CD4-positive, CD25-positive, alpha-beta regulatory T cell (primary cell): Measurements from ENCODE around the gene P3H4. TPM values are rescaled to one million over a fixed set of nuclear protein-coding genes. Genes with fewer than 3 reads are reported as not detected.

Experiments used
- ATAC-seq, 2 donors: fragments of 150-1000 bp; cut with Tn5 transposase; one replicate each; pipeline ENCODE4 v1.10.0; 2021; ENCODE audit warnings: low read depth in 2 of 2, moderate number of reproducible peaks in 2 of 2, moderate library complexity in 1 of 2
- DNase-seq, 3 donors: peaks; one replicate each; pipeline versions ENCODE4 v3.0.0 to v3.0.0-alpha.2; 2012 to 2022; ENCODE audit warnings: mixed read lengths in 1 of 3
- H3K27ac ChIP-seq: one replicate; pipeline ENCODE4 v1.7.0; 2013; ENCODE audit warnings: mild to moderate bottlenecking, low read length; ENCODE audit not compliant: insufficient read depth, poor library complexity, severe bottlenecking
- H3K27me3 ChIP-seq: one replicate; pipeline ENCODE4 v1.7.0; 2013; ENCODE audit warnings: low read length; ENCODE audit not compliant: control insufficient read depth, insufficient read depth
- H3K36me3 ChIP-seq: one replicate; pipeline ENCODE4 v1.7.0; 2013; ENCODE audit warnings: mild to moderate bottlenecking, low read length, moderate library complexity; ENCODE audit not compliant: control insufficient read depth, insufficient read depth
- H3K4me1 ChIP-seq: 2 replicates; pipeline ENCODE4 v1.7.0; 2013; ENCODE audit warnings: mild to moderate bottlenecking, low read length; ENCODE audit not compliant: insufficient read depth, control insufficient read depth, poor library complexity, severe bottlenecking
- H3K4me3 ChIP-seq: one replicate; pipeline ENCODE4 v1.7.0; 2013; ENCODE audit warnings: low read depth, mild to moderate bottlenecking, low read length, moderate library complexity
- H3K9me3 ChIP-seq, 2 experiments: 1 replicate in 1 of 2; 2 replicates in 1 of 2; pipeline ENCODE4 v1.7.0; 2013; ENCODE audit warnings: low read length in 2 of 2, mild to moderate bottlenecking in 1 of 2, moderate library complexity in 1 of 2; ENCODE audit not compliant: control insufficient read depth in 2 of 2
- H3K27ac Mint-ChIP-seq, 3 donors: one replicate each; pipeline ENCODE4 v1.8.0; 2020 to 2022; ENCODE audit warnings: mild to moderate bottlenecking in 3 of 3, mixed read lengths in 3 of 3, moderate library complexity in 2 of 3
- H3K27me3 Mint-ChIP-seq: one replicate; pipeline ENCODE4 v1.8.0; 2022; ENCODE audit warnings: mild to moderate bottlenecking, mixed read lengths
- H3K36me3 Mint-ChIP-seq: one replicate; pipeline ENCODE4 v1.8.0; 2020; ENCODE audit warnings: mixed read lengths
- H3K4me1 Mint-ChIP-seq, 4 donors: one replicate each; pipeline ENCODE4 v1.8.0; 2020 to 2022; ENCODE audit warnings: mixed read lengths in 4 of 4, mild to moderate bottlenecking in 1 of 4
- H3K4me3 Mint-ChIP-seq, 4 donors: one replicate each; pipeline ENCODE4 v1.8.0; 2020 to 2022; ENCODE audit warnings: mild to moderate bottlenecking in 4 of 4, mixed read lengths in 4 of 4, moderate library complexity in 3 of 4
- H3K9me3 Mint-ChIP-seq, 7 donors: one replicate each; pipeline ENCODE4 v1.8.0; 2020 to 2022; ENCODE audit warnings: mixed read lengths in 7 of 7, mild to moderate bottlenecking in 3 of 7, moderate library complexity in 2 of 7
- polyA plus RNA-seq, 4 donors: library from polyadenylated mRNA; unstranded; fragments of 300-500 nt; fragmentation: Illumina TruSeq; gene quantifications; one replicate each; pipeline ENCODE4 v1.2.3, GENCODE V29; 2021
- total RNA-seq: library from RNA; stranded (reverse); gene quantifications from one replicate; pipeline ENCODE4 v1.2.3, GENCODE V29; 2022

P3H4 gene
- total and polyA plus RNA-seq, 5 donors from 2014 or later = 0.59 to 2.9 (median 2.5) TPM

DNA sequence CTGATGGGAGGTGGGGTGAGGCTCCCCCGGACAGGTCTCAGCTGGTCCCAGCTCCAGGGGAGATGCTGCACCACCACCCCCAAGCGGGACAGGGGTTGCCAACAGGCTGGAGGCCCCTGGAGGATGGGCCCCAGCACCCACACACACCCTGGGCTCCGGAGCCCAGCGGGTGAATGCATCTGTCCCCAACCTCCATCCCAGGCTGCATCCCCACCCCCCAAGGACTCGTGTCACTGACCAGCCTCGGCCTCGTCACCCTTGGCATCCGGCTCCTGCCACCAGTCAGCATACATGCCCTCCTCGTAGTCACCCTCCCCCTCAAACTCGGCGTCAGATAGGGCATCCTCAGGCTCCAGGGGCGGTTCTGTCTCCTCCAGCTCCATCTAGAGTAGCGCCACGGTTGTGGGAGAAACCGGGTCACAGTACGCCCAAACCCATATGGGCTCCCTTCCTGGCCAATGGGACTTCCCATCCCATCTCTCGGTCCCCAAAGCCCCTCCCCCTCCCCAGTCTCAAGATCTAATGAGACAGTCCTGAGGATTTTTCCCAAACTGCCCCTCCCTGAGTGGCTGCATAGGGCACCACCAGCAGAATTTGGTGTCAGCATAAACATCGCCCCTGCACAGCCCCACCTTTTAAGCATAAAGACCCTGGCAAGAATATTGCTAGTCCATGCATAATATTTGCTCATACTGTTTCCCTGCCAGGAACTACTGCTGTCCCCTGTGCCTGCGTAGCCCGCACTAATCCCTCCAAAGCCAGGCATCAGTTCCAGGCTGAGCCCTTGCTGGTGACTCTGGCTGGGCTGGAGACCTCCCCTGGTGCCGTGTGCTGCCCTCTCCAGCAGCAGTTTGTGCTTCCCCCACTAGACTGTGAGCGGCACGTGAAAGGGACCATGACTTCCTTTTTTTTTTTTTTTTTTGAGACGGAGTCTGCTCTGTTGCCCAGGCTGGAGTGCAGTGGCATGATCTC is 8.4 kb downstream of the P3H4 start:
- H3K27me3 ChIP-seq = no peaks in the 10 kb centered on the region
- no peak overlapping the region for H3K4me3 ChIP-seq
- H3K36me3 Mint-ChIP-seq = peaks cover 3% of the 10 kb centered on the region
- H3K9me3 ChIP-seq = no peaks in the 10 kb centered on the region
- peaks cover 4% of the 10 kb centered on the region for H3K4me1 ChIP-seq
- ATAC-seq (no peak), DNase-seq (no peak)
- peaks cover 3 to 10% (median 5%) of the 10 kb centered on the region in 4 donors for H3K4me1 Mint-ChIP-seq
- no peak overlapping the region for H3K27ac Mint-ChIP-seq
- H3K27ac ChIP-seq = no peak overlapping the region
- H3K27me3 Mint-ChIP-seq = no peaks in the 10 kb centered on the region
- H3K4me3 Mint-ChIP-seq = no peak overlapping the region
- no peaks in the 10 kb centered on the region for H3K9me3 Mint-ChIP-seq
- H3K36me3 ChIP-seq = no peaks in the 10 kb centered on the region

DNA sequence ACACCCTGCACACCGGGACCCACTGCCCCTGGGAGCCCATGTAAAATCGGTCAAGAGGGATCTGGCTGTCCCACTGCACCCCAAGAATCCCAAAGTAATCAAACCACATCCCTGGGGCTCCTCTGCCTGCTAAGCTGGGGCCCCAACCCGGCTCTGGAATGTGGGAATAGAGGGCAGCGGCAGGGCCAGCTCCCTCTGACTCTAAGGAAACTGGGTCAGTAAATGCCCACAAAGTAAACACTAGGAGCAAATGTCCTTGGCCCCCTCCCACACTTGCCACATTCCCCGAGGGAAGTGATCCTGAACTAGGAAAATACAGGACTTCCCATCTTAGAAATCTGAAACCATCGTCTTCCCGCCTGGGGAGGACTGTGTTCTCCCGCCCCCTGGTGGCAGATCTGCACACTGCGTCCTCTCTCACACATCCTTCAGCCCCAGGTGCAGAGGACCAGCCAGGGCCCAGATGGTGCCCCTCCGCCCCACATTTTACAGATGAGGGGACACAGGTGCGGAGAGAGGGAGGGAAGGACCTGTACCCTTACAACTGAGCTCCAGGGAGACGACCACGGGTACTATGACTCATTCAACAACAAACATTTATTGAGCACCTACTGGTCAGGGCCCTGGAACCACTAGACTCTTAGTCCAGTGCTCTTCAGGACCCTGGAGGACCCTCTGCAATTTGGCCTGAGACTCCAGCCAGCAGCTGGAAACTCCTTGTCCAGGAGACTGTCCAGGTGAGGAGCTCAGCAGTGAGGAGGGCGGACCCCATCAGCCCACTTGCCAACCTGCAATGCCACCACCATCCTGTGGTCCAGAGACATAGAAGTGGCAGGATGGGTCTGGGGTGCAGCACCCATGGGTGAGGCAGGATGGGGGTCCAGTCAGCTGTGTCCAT is 10.1 kb downstream of the P3H4 start:
- peaks cover 3% of the 10 kb centered on the region for H3K36me3 Mint-ChIP-seq
- peak overlapping the region in 2 of 3 donors; percentile 17 to 88 for H3K27ac Mint-ChIP-seq
- H3K4me3 Mint-ChIP-seq = no peak overlapping the region
- H3K27me3 Mint-ChIP-seq = peaks cover under 1% of the 10 kb centered on the region
- Histone ChIP-seq H3K27ac (no peak overlapping the region), H3K4me3 (no peak overlapping the region), H3K27me3 (no peaks in the 10 kb centered on the region), H3K4me1 (peaks cover 4% of the 10 kb centered on the region), H3K9me3 (no peaks in the 10 kb centered on the region), H3K36me3 (no peaks in the 10 kb centered on the region)
- H3K4me1 Mint-ChIP-seq = peaks cover 3 to 10% (median 5%) of the 10 kb centered on the region in 4 donors
- no peaks in the 10 kb centered on the region for H3K9me3 Mint-ChIP-seq
- DNase-seq (peak; percentile 54 to 65 (median 64)), ATAC-seq (peak; percentile 74 to 81)

DNA sequence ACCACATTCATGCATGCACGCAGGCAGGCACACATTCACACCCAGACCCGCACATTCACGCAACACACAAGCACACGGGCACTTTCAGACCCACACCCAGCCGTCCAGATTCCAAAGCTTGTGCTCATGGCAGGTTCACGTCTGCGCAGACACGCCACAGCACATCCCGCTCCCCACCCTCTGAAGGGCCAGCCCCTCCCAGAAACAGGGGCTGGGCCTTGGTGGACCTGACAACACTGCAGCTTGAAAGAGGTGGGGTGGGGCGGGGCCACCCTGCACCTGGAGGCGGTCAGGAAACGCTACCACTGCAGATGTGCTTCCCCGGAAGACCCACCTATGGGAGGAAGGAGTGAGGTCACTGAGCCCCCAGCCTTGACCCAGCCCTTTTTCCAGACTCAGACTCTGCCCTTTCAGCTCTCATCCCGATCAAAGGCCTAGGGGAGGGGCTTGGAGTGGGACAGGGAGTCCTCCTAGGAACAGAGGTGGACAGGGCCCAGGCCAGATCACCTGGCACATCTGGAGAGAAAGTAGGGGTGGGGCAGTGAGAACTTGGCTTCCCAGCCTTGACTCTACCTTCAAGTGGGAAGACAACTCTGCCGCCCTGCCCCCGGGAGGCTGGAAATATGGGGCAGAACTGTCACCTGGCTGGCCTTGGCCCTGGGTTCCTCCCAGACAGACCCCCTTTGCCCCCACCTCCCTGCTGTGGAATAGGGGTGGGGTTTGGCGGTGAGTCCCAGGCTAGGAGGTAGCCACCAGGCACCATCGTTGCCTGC is 11.0 kb downstream of the P3H4 start:
- H3K4me3 Mint-ChIP-seq = peak overlapping the region in 1 of 4 donors; percentile 9
- H3K36me3 Mint-ChIP-seq = peaks cover 3% of the 10 kb centered on the region
- H3K27ac Mint-ChIP-seq = no peak overlapping the region
- Histone ChIP-seq H3K27ac (no peak overlapping the region), H3K4me1 (peaks cover 4% of the 10 kb centered on the region), H3K9me3 (no peaks in the 10 kb centered on the region), H3K27me3 (no peaks in the 10 kb centered on the region), H3K4me3 (no peak overlapping the region), H3K36me3 (no peaks in the 10 kb centered on the region)
- ATAC-seq = no peak
- H3K4me1 Mint-ChIP-seq = peaks cover 3 to 10% (median 5%) of the 10 kb centered on the region in 4 donors
- H3K27me3 Mint-ChIP-seq = peaks cover 6% of the 10 kb centered on the region
- H3K9me3 Mint-ChIP-seq = no peaks in the 10 kb centered on the region
- DNase-seq = no peak

DNA sequence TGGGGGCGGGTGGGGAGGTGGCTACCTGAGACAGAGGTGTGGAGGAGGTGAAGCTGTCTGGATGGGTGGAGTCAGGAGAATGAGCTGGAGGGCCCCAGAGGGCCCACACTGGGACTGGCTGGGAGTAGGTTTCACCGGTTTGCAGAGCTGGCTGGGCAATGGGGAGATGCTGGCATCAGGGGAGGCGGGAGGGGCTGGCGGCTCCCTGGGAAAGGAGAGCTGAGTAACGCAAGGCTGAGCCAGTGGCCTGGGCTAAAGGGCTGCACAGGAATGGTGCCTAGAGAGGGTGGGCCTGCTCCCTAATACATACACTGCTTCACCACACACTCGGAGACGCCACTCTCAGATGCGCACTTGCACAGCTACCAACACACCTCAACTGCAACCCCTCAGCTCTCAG is 12.4 kb downstream of the P3H4 start:
- H3K27ac Mint-ChIP-seq = no peak overlapping the region
- no peak for DNase-seq
- peaks cover 11% of the 10 kb centered on the region for H3K27me3 Mint-ChIP-seq
- no peaks in the 10 kb centered on the region for H3K36me3 ChIP-seq
- no peaks in the 10 kb centered on the region for H3K9me3 Mint-ChIP-seq
- no peak overlapping the region for H3K4me3 ChIP-seq
- H3K9me3 ChIP-seq = no peaks in the 10 kb centered on the region
- H3K27me3 ChIP-seq = no peaks in the 10 kb centered on the region
- no peak overlapping the region for H3K27ac ChIP-seq
- H3K4me1 ChIP-seq = peaks cover 4% of the 10 kb centered on the region
- peaks cover 3% of the 10 kb centered on the region for H3K36me3 Mint-ChIP-seq
- H3K4me3 Mint-ChIP-seq = peak overlapping the region in 1 of 4 donors; percentile 15
- peaks cover 3 to 10% (median 5%) of the 10 kb centered on the region in 4 donors for H3K4me1 Mint-ChIP-seq
- ATAC-seq = no peak

DNA sequence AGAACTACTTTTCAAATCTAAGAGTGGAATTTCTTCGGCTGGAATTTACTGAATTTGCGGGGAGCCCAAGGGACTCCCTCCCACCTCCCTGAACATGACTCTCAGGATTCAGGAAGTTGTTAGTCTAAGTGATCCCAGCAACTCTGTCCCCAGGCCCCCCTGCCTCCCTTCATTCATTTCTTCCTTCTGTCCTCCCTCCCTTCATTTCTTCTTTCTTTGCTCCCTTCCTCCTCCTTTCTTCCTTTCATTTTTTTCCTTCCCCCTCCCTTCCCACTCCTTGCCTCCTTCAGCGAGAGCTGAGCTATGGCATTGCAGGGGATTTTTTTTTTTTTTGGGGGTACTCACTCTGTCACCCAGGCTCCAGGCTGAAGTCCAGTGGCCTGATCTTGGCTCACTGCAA is 14.4 kb downstream of the P3H4 start:
- Mint-ChIP-seq H3K9me3 (no peaks in the 10 kb centered on the region), H3K4me3 (no peak overlapping the region), H3K4me1 (peaks cover 3 to 10% (median 5%) of the 10 kb centered on the region in 4 donors), H3K27ac (no peak overlapping the region), H3K36me3 (peaks cover 3% of the 10 kb centered on the region), H3K27me3 (peaks cover 11% of the 10 kb centered on the region)
- Histone ChIP-seq H3K36me3 (no peaks in the 10 kb centered on the region), H3K9me3 (no peaks in the 10 kb centered on the region), H3K4me1 (peaks cover 4% of the 10 kb centered on the region), H3K27ac (no peak overlapping the region), H3K27me3 (no peaks in the 10 kb centered on the region), H3K4me3 (no peak overlapping the region)
- DNase-seq (no peak), ATAC-seq (no peak)

DNA sequence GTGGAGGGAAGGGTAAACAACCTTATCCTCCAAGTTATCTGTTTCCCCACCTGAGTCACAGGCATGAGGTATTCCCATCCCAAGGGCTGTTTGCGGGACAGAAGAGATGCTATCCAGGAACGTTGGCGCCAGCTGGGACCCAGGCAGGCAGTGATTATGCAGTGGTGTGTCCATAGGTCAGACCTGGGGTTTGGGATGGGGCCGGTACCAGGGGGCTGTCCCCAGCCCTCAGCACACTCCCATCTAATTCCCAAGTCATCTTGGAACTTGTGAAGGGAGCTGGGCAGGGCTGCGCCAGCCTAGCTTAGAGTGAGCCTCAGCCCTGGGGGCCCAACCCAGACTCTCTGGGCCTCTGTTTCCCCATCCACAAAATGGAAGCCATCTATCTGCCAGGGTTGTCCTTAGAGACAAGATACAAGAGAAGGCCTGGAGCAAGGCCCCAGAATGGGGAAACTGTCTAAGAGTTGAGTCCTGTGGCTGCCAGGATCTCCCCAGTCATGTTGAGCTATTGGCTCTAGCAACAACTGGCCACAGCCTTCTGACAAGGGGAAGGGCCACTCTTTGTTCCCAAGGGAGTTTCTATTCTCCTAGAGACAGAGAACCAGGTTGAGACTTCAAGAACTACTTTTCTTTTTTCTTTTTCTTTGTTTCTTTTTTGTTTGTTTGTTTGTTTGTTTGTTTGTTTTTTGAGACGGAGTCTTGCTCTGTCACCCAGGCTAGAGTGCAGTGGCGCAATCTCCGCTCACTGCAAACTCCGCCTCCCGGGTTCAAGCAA is 15.4 kb downstream of the P3H4 start:
- ATAC-seq (no peak), DNase-seq (no peak)
- Mint-ChIP-seq H3K27ac (no peak overlapping the region), H3K27me3 (peaks cover 11% of the 10 kb centered on the region), H3K9me3 (no peaks in the 10 kb centered on the region), H3K4me3 (no peak overlapping the region), H3K36me3 (no peaks in the 10 kb centered on the region), H3K4me1 (peaks cover 0 to 4% (median under 1%) of the 10 kb centered on the region in 4 donors)
- H3K27ac ChIP-seq = no peak overlapping the region
- H3K27me3 ChIP-seq = no peaks in the 10 kb centered on the region
- H3K4me1 ChIP-seq = peaks cover 2% of the 10 kb centered on the region
- H3K9me3 ChIP-seq = no peaks in the 10 kb centered on the region
- H3K4me3 ChIP-seq = no peak overlapping the region
- H3K36me3 ChIP-seq = no peaks in the 10 kb centered on the region
